Measurements from ENCODE around the gene TJP1.

DNA sequence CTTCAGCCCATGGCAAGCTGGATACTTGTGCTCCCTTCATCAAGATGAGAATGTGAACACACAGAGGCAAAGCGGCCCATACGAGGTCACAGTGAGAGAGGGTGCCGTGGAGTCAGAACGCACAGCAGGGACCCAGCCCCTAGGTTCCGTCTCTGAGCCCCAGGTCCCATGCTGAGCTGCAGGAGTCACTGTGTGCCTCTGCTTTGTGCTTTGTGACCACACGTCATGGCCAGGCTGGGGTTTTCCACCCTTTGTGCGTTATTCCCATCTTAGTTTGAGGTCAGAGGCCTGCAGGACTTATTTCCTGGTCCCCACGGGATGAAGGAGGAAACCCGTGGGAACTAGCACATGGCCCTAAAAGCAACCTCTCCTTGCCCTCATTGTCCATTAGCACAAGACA lies 140.3 kb downstream of the TJP1 start:
- TF ChIP-seq PPARA (CRISPR knock-in tag; IDR thresholded peaks at IDR 0.05; ENCODE audit: borderline replicate concordance) (no peak), RARB (CRISPR knock-in tag; IDR thresholded peaks at IDR 0.05) (no peak), ZFP3 (CRISPR knock-in tag; IDR thresholded peaks at IDR 0.05) (no peak), ISL1 (CRISPR knock-in tag; IDR thresholded peaks at IDR 0.05) (no peak), ZFP30 (CRISPR knock-in tag; IDR thresholded peaks at IDR 0.05) (no peak)
- TF ChIP-seq, protein P1, sequence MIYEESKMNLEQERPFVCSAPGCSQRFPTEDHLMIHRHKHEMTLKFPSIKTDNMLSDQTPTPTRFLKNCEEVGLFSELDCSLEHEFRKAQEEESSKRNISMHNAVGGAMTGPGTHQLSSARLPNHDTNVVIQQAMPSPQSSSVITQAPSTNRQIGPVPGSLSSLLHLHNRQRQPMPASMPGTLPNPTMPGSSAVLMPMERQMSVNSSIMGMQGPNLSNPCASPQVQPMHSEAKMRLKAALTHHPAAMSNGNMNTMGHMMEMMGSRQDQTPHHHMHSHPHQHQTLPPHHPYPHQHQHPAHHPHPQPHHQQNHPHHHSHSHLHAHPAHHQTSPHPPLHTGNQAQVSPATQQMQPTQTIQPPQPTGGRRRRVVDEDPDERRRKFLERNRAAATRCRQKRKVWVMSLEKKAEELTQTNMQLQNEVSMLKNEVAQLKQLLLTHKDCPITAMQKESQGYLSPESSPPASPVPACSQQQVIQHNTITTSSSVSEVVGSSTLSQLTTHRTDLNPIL (CRISPR knock-in tag; IDR thresholded peaks at IDR 0.05; ENCODE audit: low read depth): no peak
- TF ChIP-seq, protein P2, sequence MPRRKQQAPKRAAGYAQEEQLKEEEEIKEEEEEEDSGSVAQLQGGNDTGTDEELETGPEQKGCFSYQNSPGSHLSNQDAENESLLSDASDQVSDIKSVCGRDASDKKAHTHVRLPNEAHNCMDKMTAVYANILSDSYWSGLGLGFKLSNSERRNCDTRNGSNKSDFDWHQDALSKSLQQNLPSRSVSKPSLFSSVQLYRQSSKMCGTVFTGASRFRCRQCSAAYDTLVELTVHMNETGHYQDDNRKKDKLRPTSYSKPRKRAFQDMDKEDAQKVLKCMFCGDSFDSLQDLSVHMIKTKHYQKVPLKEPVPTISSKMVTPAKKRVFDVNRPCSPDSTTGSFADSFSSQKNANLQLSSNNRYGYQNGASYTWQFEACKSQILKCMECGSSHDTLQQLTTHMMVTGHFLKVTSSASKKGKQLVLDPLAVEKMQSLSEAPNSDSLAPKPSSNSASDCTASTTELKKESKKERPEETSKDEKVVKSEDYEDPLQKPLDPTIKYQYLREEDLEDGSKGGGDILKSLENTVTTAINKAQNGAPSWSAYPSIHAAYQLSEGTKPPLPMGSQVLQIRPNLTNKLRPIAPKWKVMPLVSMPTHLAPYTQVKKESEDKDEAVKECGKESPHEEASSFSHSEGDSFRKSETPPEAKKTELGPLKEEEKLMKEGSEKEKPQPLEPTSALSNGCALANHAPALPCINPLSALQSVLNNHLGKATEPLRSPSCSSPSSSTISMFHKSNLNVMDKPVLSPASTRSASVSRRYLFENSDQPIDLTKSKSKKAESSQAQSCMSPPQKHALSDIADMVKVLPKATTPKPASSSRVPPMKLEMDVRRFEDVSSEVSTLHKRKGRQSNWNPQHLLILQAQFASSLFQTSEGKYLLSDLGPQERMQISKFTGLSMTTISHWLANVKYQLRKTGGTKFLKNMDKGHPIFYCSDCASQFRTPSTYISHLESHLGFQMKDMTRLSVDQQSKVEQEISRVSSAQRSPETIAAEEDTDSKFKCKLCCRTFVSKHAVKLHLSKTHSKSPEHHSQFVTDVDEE (CRISPR knock-in tag; IDR thresholded peaks at IDR 0.05): no peak
